HCT116 (cell line): ENCODE results near the gene NAPEPLD. TPM values are rescaled to one million over a fixed set of nuclear protein-coding genes. Genes with fewer than 3 reads are reported as not detected.

Experiments
- ATAC-seq: fragments of 200-7000 bp; cut with Tn5 transposase; 2 replicates; pipeline ENCODE4 v1.9.1; 2020; ENCODE audit warnings: mild to moderate bottlenecking, moderate library complexity
- BruUV-seq: library from RNA; stranded (reverse); fragments of 400-500 nt; replicated peaks from 2 replicates; lab custom pipeline; 2021; lab: Mats Ljungman, UMichigan
- CTCF ChIA-PET: fragments of 300-600 bp; sonication (Branson Sonifier 250); formaldehyde crosslinking; loops from one replicate; lab custom pipeline; 2021; ENCODE audit warnings: antibody characterized with exemption; lab: Charles Lee
- POLR2A ChIA-PET: fragments of 300-600, 350-600 bp; sonication (Branson Sonifier 250); formaldehyde crosslinking; loops from one replicate; lab custom pipeline; 2021; ENCODE audit warnings: antibody characterized with exemption; lab: Charles Lee
- RAD21 ChIA-PET, 2 experiments: fragments of 300-600 bp; sonication (Branson Sonifier 250); formaldehyde crosslinking; loops; one replicate each; lab custom pipeline; 2023; ENCODE audit warnings: low total read pairs in 2 of 2; ENCODE audit not compliant: uncharacterized antibody in 2 of 2, unreplicated experiment in 2 of 2, low non-redundant PET in 1 of 2; lab: Charles Lee
- DNase-seq: peaks from one replicate; pipeline ENCODE4 v3.0.0-alpha.2; 2010; ENCODE audit warnings: low read depth, low spot score
- H2AFZ ChIP-seq: fragments of 200-600 bp; shearing (Covaris generic), sonication (generic); 2 replicates; pipeline ENCODE4 v1.6.1; 2017; ENCODE audit warnings: low read depth, mixed run types, mixed read lengths, antibody characterized with exemption, low read length; ENCODE audit not compliant: poor library complexity, severe bottlenecking
- H3K27ac ChIP-seq: 2 replicates; pipeline ENCODE4 v1.5.1; 2012; ENCODE audit warnings: low read depth, low read length
- H3K27me3 ChIP-seq: fragments of 200-600 bp; sonication (generic); 2 replicates; pipeline ENCODE4 v1.6.1; 2016; ENCODE audit warnings: mixed run types, low read length, mixed read lengths; ENCODE audit not compliant: insufficient read depth
- H3K36me3 ChIP-seq, 2 experiments: fragments of 200-500 bp in 1 of 2; fragments of 200-600 bp in 1 of 2; sonication (Bioruptor generic) in 1 of 2; sonication (generic) in 1 of 2; 2 replicates each; pipeline versions ENCODE4 v1.5.1 to v1.6.1; 2014 to 2016; ENCODE audit warnings: low read length in 2 of 2, inconsistent platforms in 1 of 2, mixed read lengths in 1 of 2, mixed run types in 1 of 2; ENCODE audit not compliant: insufficient read depth in 2 of 2, control insufficient read depth in 1 of 2
- H3K4me1 ChIP-seq, 2 experiments: fragments of 200-600 bp in 1 of 2; sonication (generic) in 1 of 2; 2 replicates each; pipeline versions ENCODE4 v1.5.1 to v1.6.1; 2012 to 2017; ENCODE audit warnings: low read length in 2 of 2, inconsistent platforms in 1 of 2, mild to moderate bottlenecking in 1 of 2, mixed read lengths in 1 of 2, mixed run types in 1 of 2, moderate library complexity in 1 of 2; ENCODE audit not compliant: insufficient read depth in 2 of 2, control insufficient read depth in 1 of 2
- H3K4me2 ChIP-seq: fragments of 200-600 bp; sonication (generic); 2 replicates; pipeline ENCODE4 v1.6.1; 2017; ENCODE audit warnings: mixed run types, low read length, mixed read lengths
- H3K4me3 ChIP-seq, 2 experiments: fragments of 200-600 bp in 1 of 2; sonication (generic) in 1 of 2; replicated peaks in 1 of 2; 2 replicates each; pipeline ENCODE4 v1.5.1; 2011 to 2016; ENCODE audit warnings: low read length in 2 of 2, control low read depth in 1 of 2, low read depth in 1 of 2, mild to moderate bottlenecking in 1 of 2, mixed read lengths in 1 of 2, mixed run types in 1 of 2
- H3K79me2 ChIP-seq: fragments of 200-600 bp; sonication (generic); 2 replicates; pipeline ENCODE4 v1.6.1; 2017; ENCODE audit warnings: mild to moderate bottlenecking, mixed run types, low read length, moderate library complexity, mixed read lengths; ENCODE audit not compliant: insufficient read depth
- H3K9ac ChIP-seq: fragments of 200-600 bp; sonication (generic); 2 replicates; pipeline ENCODE4 v1.6.1; 2016; ENCODE audit warnings: low read length, mixed read lengths
- H3K9me2 ChIP-seq: fragments of 200-600 bp; sonication (generic), shearing (Covaris generic); 2 replicates; pipeline ENCODE4 v1.6.1; 2017; ENCODE audit warnings: mixed run types, mild to moderate bottlenecking, moderate library complexity; ENCODE audit not compliant: insufficient read depth
- H3K9me3 ChIP-seq, 2 experiments: fragments of 200-500 bp in 1 of 2; fragments of 200-600 bp in 1 of 2; sonication (Bioruptor generic) in 1 of 2; sonication (generic) in 1 of 2; 2 replicates each; pipeline ENCODE4 v1.6.1; 2014 to 2017; ENCODE audit warnings: low read length in 2 of 2, mixed read lengths in 2 of 2, inconsistent platforms in 1 of 2, low read depth in 1 of 2, mild to moderate bottlenecking in 1 of 2, mixed run types in 1 of 2, moderate library complexity in 1 of 2; ENCODE audit not compliant: control insufficient read depth in 1 of 2, insufficient read depth in 1 of 2
- H4K20me1 ChIP-seq: fragments of 200-600 bp; sonication (generic), shearing (Covaris generic); 2 replicates; pipeline ENCODE4 v1.6.1; 2017; ENCODE audit warnings: mixed run types, mild to moderate bottlenecking, moderate library complexity; ENCODE audit not compliant: insufficient read depth
- CBX3 ChIP-seq: IDR thresholded peaks from 2 replicates; pipeline ENCODE4 v1.6.1; 2012; ENCODE audit warnings: low read depth
- EGR1 ChIP-seq: IDR thresholded peaks from 2 replicates; pipeline ENCODE4 v1.6.1; 2012; ENCODE audit warnings: low read depth
- ELF1 ChIP-seq: IDR thresholded peaks from 2 replicates; pipeline ENCODE4 v1.6.1; 2012; ENCODE audit warnings: low read depth, borderline replicate concordance
- EZH2 ChIP-seq: fragments of 200-600 bp; sonication (generic); IDR thresholded peaks from 2 replicates; pipeline ENCODE4 v1.6.1; 2017; ENCODE audit warnings: antibody characterized with exemption, mixed run types
- FOSL1 ChIP-seq: IDR thresholded peaks from 2 replicates; pipeline ENCODE4 v1.6.1; 2012; ENCODE audit warnings: low read depth
- MAX ChIP-seq: IDR thresholded peaks from 2 replicates; pipeline ENCODE4 v1.6.1; 2012
- POLR2A ChIP-seq: IDR thresholded peaks from 2 replicates; pipeline ENCODE4 v1.7.0; 2011; ENCODE audit warnings: borderline replicate concordance; ENCODE audit not compliant: insufficient read depth, insufficient read length; ENCODE audit errors: extremely low read depth
- POLR2AphosphoS5 ChIP-seq: IDR thresholded peaks from 2 replicates; pipeline ENCODE4 v1.6.1; 2011; ENCODE audit warnings: mild to moderate bottlenecking, low read depth, low read length, moderate library complexity
- REST ChIP-seq: IDR thresholded peaks from 2 replicates; pipeline ENCODE4 v1.6.1; 2012; ENCODE audit warnings: low read depth
- SIN3A ChIP-seq: IDR thresholded peaks from 2 replicates; pipeline ENCODE4 v1.6.1; 2012; ENCODE audit warnings: low read depth
- SRF ChIP-seq: IDR thresholded peaks from 2 replicates; pipeline ENCODE4 v1.6.1; 2012; ENCODE audit warnings: low read depth
- TCF7L2 ChIP-seq: IDR thresholded peaks from 2 replicates; pipeline ENCODE4 v1.7.0; 2011; ENCODE audit warnings: borderline replicate concordance, inconsistent platforms; ENCODE audit not compliant: insufficient read depth, insufficient read length; ENCODE audit errors: extremely low read depth
- YY1 ChIP-seq: IDR thresholded peaks from 2 replicates; pipeline ENCODE4 v1.6.1; 2011; ENCODE audit warnings: low read length, low read depth, moderate library complexity, mild to moderate bottlenecking; ENCODE audit not compliant: insufficient replicate concordance; ENCODE audit errors: extremely low read depth
- ZBTB33 ChIP-seq: IDR thresholded peaks from 2 replicates; pipeline ENCODE4 v1.6.1; 2011; ENCODE audit warnings: mild to moderate bottlenecking, low read length, moderate library complexity; ENCODE audit not compliant: insufficient replicate concordance; ENCODE audit errors: extremely low read depth
- ZFX ChIP-seq: fragments of 450-650 bp; IDR thresholded peaks from 2 replicates; pipeline ENCODE4 v1.6.1; 2017
- intact Hi-C: fragments of 100-400 bp; cut with micrococcal nuclease; formaldehyde crosslinking; loops from 2 replicates; pipeline ENCODE4 v1.10.0; 2022
- total RNA-seq: library from RNA; stranded (reverse); gene quantifications from one replicate; pipeline ENCODE4 v1.2.1, GENCODE V29; 2021; ENCODE audit not compliant: unreplicated experiment
- TF ChIP-seq, protein P1 (sequence below), 3 experiments: fragments of 200-600 bp in 1 of 3; sonication (generic) in 1 of 3; IDR thresholded peaks in 2 of 3; conservative IDR thresholded peaks in 1 of 3; 2 replicates each; pipeline ENCODE4 v1.5.1; 2012 to 2017; ENCODE audit warnings: low read depth in 2 of 3, low read length in 2 of 3, antibody characterized with exemption in 1 of 3, borderline replicate concordance in 1 of 3, control low read depth in 1 of 3, mild to moderate bottlenecking in 1 of 3, mixed read lengths in 1 of 3, mixed run types in 1 of 3, moderate library complexity in 1 of 3; ENCODE audit not compliant: insufficient read depth in 1 of 3
- TF ChIP-seq, protein P2 (sequence below): IDR thresholded peaks from 2 replicates; pipeline ENCODE4 v1.6.1; 2012

Gene NAPEPLD
- total RNA-seq, 1 experiment from 2014 or later: 9.7 TPM

GRCh38 chr7:103116991-103117390 is 31.9 kb downstream of the NAPEPLD start (continued):
- TF ChIP-seq ZBTB33: no peak
- TF ChIP-seq POLR2AphosphoS5: no peak
- no peak for TF ChIP-seq POLR2A
- TF ChIP-seq YY1: no peak
- no peak for TF ChIP-seq EZH2
- no peak for TF ChIP-seq SIN3A
- no peak for TF ChIP-seq SRF

GRCh38 chr7:103116511-103116910 is 32.4 kb downstream of the NAPEPLD start:
- intact Hi-C loops: no loop called here
- H3K4me3 ChIP-seq: no peak overlapping the region
- no peak overlapping the region for H3K27ac ChIP-seq
- ChIA-PET RAD21 (no interaction called here), CTCF (no interaction called here), POLR2A (no interaction called here)
- H3K36me3 ChIP-seq: peaks cover 0 to 8% of the 10 kb centered on the region in 2 experiments; a peak in 1 of 4 replicates
- no peaks in the 10 kb centered on the region for H3K9me3 ChIP-seq
- no peaks in the 10 kb centered on the region for H3K27me3 ChIP-seq
- H4K20me1 ChIP-seq: no peaks in the 10 kb centered on the region
- ATAC-seq (no peak), DNase-seq (no peak)
- H3K4me2 ChIP-seq: no peak overlapping the region
- no peak overlapping the region for H2AFZ ChIP-seq
- H3K79me2 ChIP-seq: no peaks in the 10 kb centered on the region
- no peaks in the 10 kb centered on the region for H3K9me2 ChIP-seq
- BruUV-seq: no TSS peak
- H3K4me1 ChIP-seq: peaks cover 8 to 12% of the 10 kb centered on the region in 2 experiments
- H3K9ac ChIP-seq: no peak overlapping the region
- TF ChIP-seq MAX (no peak), REST (no peak), TCF7L2 (no peak), FOSL1 (no peak), CBX3 (no peak), EGR1 (no peak), ZFX (no peak), ELF1 (no peak), EZH2 (no peak)
- TF ChIP-seq, protein P1, sequence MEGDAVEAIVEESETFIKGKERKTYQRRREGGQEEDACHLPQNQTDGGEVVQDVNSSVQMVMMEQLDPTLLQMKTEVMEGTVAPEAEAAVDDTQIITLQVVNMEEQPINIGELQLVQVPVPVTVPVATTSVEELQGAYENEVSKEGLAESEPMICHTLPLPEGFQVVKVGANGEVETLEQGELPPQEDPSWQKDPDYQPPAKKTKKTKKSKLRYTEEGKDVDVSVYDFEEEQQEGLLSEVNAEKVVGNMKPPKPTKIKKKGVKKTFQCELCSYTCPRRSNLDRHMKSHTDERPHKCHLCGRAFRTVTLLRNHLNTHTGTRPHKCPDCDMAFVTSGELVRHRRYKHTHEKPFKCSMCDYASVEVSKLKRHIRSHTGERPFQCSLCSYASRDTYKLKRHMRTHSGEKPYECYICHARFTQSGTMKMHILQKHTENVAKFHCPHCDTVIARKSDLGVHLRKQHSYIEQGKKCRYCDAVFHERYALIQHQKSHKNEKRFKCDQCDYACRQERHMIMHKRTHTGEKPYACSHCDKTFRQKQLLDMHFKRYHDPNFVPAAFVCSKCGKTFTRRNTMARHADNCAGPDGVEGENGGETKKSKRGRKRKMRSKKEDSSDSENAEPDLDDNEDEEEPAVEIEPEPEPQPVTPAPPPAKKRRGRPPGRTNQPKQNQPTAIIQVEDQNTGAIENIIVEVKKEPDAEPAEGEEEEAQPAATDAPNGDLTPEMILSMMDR (IDR thresholded peaks at IDR 0.05 in 2 of 3, conservative IDR thresholded peaks at IDR 0.05 in 1 of 3; ENCODE audit: borderline replicate concordance in 1 of 3, insufficient read depth in 1 of 3, low read depth in 2 of 3, low read length in 2 of 3): no peak
- TF ChIP-seq, protein P2, sequence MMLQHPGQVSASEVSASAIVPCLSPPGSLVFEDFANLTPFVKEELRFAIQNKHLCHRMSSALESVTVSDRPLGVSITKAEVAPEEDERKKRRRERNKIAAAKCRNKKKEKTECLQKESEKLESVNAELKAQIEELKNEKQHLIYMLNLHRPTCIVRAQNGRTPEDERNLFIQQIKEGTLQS: no peak
